Measurements from ENCODE around the gene C1QTNF1. TPM values are rescaled to one million over a fixed set of nuclear protein-coding genes. Genes with fewer than 3 reads are reported as not detected.

Gene C1QTNF1
- total RNA-seq, 2 donors from 2014 or later, result 10.4 to 12.1 TPM

- TF ChIP-seq CTCF (IDR thresholded peaks at IDR 0.05), result no peak
- intact Hi-C loops (cut with DNase I), result no loop called here
- Histone ChIP-seq H3K4me1 (peaks cover 8% of the 10 kb centered on the region), H3K27ac (no peak overlapping the region), H3K9me3 (no peaks in the 10 kb centered on the region), H3K27me3 (no peaks in the 10 kb centered on the region), H3K9ac (ENCODE audit: low read depth in 2 of 2, low read length in 2 of 2) (no peak overlapping the region), H3K36me3 (no peaks in the 10 kb centered on the region), H3K4me3 (no peak overlapping the region)
- DNase-seq, result no peak
These were observed 56.4 kb downstream of the C1QTNF1 start for GRCh38 chr17:79080349-79080748.

GRCh38 chr17:79080761-79081290, 56.9 kb downstream of the C1QTNF1 start:
- H3K4me1 ChIP-seq, result peaks cover 7% of the 10 kb centered on the region
- H3K4me3 ChIP-seq, result no peak overlapping the region
- DNase-seq, result no peak
- H3K9me3 ChIP-seq, result no peaks in the 10 kb centered on the region
- H3K9ac ChIP-seq (ENCODE audit: low read depth in 2 of 2, low read length in 2 of 2), result no peak overlapping the region
- no peaks in the 10 kb centered on the region for H3K36me3 ChIP-seq
- no peak for TF ChIP-seq CTCF (IDR thresholded peaks at IDR 0.05)
- H3K27me3 ChIP-seq, result no peaks in the 10 kb centered on the region
- intact Hi-C loops (cut with DNase I), result no loop called here
- H3K27ac ChIP-seq, result no peak overlapping the region

GRCh38 chr17:79081571-79082276, 57.8 kb downstream of the C1QTNF1 start:
- H3K27me3 ChIP-seq, result no peaks in the 10 kb centered on the region
- no peaks in the 10 kb centered on the region for H3K4me1 ChIP-seq
- no peak overlapping the region for H3K4me3 ChIP-seq
- intact Hi-C loops (cut with DNase I), result no loop called here
- TF ChIP-seq CTCF (IDR thresholded peaks at IDR 0.05), result no peak
- no peak overlapping the region for H3K9ac ChIP-seq (ENCODE audit: low read depth in 2 of 2, low read length in 2 of 2)
- no peaks in the 10 kb centered on the region for H3K9me3 ChIP-seq
- no peak overlapping the region for H3K27ac ChIP-seq
- DNase-seq, result no peak
- H3K36me3 ChIP-seq, result no peaks in the 10 kb centered on the region

GRCh38 chr17:79082311-79083190, 58.6 kb downstream of the C1QTNF1 start:
- intact Hi-C loops (cut with DNase I), result no loop called here
- peak; percentile 62 for TF ChIP-seq CTCF (IDR thresholded peaks at IDR 0.05)
- H3K36me3 ChIP-seq, result no peaks in the 10 kb centered on the region

GRCh38 chr17:79083191-79083971, 59.4 kb downstream of the C1QTNF1 start:
- Histone ChIP-seq H3K27ac (no peak overlapping the region), H3K36me3 (no peaks in the 10 kb centered on the region), H3K4me1 (no peaks in the 10 kb centered on the region), H3K4me3 (no peak overlapping the region), H3K27me3 (no peaks in the 10 kb centered on the region), H3K9ac (ENCODE audit: low read depth in 2 of 2, low read length in 2 of 2) (no peak overlapping the region), H3K9me3 (no peaks in the 10 kb centered on the region)
- DNase-seq, result no peak
- TF ChIP-seq CTCF (IDR thresholded peaks at IDR 0.05), result no peak
- intact Hi-C loops (cut with DNase I), result no loop called here

More at GRCh38 chr17:79082311-79083190, 58.6 kb downstream of the C1QTNF1 start:
- no peak overlapping the region for H3K27ac ChIP-seq
- no peaks in the 10 kb centered on the region for H3K4me1 ChIP-seq
- no peaks in the 10 kb centered on the region for H3K27me3 ChIP-seq
- H3K4me3 ChIP-seq, result no peak overlapping the region
- H3K9ac ChIP-seq (ENCODE audit: low read depth in 2 of 2, low read length in 2 of 2), result no peak overlapping the region
- no peaks in the 10 kb centered on the region for H3K9me3 ChIP-seq
- DNase-seq, result peak; percentile 40
